ENCODE data around the gene FAM25A.
"Not testable (repeated sequence)": the region's sequence is repeated elsewhere in the genome, so short reads cannot be mapped to it uniquely, and the experiment has no call there.

The FAM25A gene

DNA sequence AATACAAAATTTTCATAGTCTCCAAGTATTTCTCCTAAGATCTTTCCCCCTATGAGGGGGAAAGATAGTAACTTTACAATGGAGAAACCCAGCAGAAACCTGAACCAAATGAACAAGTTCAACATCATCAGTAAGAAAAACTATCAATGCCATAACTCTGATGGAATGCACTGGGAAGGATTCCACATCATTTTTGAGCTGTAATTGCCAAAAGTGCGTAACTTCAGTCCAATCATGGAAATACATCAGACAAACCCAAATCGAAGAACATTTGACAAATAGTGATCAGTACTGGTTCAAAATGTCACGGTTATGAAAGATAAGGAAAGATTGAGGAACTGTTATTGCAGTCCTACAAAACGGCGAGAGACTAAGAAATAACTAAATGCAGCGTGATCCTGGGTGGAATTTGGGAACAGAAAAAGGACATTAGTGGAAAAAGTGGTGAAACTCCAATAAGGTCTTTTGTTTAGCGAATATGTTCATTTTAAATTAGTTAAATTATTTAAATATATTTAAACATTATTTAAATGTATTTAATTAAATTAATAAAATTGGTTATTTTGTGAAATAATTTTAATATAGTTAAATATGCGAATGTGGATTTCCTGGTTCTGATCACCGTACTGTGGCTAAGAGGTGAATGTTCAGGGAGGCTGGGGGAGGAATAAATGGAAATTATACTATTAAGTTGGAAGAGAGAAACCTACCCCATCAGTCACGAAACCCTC lies 4.9 kb upstream of the FAM25A start:
- DNase-seq = not testable (repeated sequence)

DNA sequence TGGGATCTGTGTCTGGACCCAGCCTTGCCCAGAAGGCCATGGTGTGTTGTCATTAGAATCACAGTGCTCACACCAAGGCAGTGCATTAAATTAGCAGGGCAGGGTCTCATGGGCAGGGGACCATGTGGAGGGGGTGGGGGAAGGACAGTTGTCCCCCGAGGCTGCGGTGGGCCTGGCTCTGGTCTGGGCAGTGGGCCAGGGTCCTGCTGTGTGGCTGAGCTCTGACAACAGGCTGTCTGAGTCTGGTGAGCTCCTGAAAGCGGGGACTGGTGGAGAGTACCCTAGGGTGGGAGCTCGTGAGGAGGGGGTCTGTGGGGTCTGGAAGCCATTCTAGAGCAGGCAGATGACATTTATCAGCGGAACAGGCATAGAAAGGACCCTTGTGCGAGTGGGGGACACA lies 2.0 kb upstream of the FAM25A start:
- not testable (repeated sequence) for DNase-seq

DNA sequence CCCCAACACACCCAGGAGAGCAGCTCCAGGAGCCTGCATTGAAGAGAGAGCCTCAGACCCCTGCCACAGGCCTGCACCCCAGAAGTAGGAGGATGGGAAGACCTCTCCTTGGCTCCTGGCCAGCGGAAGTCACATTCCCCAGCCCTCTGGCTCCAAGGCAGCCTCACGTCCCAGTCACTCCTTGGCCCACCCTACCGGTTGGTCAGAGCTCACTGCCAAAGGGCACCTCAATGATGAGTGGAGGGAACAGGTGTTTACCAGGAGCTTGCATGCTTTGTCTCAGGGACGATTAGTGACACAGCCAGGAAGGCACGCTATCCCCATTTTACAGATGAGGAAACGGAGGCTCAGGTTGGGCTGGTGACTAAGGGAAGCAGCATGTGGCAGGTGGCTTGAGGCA lies 1.0 kb upstream of the FAM25A start:
- DNase-seq = not testable (repeated sequence)

DNA sequence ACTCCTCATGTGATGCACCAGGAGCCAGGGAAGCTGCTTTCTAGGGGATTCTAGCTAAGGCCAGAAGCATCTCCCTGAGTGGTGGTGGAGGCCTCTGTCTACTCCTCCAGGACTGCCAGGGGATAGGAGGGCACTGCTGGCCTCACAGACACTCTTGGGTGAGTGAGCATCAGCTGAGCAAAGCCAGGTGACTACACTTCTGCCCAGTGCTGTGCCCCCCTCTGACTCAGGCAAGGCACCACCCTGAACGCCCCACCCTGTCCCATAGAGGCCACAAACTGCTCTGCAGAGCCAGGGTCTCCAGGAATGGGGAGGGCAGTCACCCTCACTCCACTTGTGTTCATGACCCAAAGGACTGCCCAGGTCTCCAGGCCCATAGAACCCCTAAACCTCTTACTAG lies 590 bp upstream of the FAM25A start:
- not testable (repeated sequence) for DNase-seq

DNA sequence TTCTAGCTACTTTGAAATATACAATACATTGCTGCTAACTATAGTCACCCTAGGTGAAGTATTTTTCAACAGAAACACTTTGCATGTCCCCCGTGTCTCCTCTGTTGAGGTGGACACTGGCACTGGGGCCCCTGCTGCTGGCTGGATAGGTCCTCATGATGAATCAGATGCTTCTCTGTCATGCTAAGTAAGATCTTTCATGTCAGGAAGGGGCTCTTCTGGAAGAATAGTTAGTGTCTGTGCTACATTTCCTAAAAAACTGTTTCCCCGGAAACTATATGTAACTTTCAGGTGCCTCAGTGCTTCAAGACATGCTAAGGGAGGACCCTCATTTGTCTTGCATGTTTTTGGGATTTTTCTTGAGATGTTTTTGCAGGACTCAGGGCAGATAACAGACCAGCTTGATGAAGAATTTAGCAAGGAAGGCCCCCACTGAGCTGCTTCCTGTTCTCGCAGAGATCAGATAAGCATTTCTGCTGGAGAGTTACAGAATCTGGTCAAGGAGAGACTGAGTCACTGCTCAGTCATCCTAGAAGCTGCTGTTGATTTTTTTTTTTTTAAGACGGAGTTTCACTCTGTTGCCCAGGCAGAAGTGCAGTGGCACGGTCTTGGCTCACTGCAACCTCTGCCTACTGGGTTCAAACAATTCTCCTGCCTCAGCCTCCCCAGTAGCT lies 5.3 kb downstream of the FAM25A start:
- not testable (repeated sequence) for DNase-seq

DNA sequence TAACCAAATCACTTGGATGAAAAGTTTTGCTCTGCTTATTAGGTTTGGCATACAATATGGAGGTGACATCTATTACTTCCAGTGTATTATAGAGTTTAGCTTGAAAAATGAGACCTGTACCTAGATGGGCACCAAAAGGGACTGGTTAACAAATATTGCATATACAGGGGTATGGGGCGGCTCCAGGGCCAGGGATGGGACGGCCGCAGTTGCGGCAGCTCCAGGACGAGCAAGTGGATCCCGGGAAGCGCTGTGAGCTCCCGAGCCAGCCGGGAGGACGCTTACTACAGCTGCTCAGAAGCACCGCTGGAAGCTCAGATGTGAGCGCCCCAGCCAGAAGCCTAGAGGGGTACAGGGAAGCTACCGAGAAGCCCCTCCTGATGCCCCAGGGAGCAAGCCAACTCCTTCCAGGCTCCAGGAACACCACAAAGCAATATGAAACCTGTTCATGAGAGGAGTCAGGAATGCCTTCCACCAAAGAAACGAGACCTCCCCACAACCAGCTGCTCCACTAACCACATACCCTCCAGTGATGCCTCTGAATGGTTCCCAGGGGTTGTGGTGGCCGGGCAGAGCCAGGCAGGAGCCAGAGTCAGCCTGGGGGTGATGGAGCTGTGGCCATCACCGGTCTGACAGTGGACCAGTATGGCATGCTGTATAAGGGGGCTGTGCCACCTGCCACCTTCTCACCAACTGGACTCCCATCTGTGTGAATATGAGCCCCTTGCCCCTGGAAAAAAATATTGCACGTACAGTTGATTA lies 6.8 kb downstream of the FAM25A start:
- not testable (repeated sequence) for DNase-seq

DNA sequence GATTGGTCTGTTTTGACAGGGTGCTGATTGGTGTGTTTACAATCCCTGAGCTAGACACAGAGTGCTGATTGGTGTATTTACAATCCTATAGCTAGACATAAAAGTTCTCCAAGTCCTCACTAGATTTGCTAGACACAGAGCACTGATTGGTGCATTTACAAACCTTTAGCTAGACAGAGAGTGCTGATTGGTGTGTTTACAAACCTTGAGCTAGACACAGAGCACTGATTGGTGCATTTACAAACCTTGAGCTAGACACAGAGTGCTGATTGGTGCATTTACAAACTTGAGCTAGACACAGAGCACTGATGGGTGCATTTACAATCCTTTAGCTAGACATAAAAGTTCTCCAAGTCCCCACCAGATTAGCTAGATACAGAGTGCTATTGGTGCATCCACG lies 10.3 kb downstream of the FAM25A start:
- DNase-seq = not testable (repeated sequence)

DNA sequence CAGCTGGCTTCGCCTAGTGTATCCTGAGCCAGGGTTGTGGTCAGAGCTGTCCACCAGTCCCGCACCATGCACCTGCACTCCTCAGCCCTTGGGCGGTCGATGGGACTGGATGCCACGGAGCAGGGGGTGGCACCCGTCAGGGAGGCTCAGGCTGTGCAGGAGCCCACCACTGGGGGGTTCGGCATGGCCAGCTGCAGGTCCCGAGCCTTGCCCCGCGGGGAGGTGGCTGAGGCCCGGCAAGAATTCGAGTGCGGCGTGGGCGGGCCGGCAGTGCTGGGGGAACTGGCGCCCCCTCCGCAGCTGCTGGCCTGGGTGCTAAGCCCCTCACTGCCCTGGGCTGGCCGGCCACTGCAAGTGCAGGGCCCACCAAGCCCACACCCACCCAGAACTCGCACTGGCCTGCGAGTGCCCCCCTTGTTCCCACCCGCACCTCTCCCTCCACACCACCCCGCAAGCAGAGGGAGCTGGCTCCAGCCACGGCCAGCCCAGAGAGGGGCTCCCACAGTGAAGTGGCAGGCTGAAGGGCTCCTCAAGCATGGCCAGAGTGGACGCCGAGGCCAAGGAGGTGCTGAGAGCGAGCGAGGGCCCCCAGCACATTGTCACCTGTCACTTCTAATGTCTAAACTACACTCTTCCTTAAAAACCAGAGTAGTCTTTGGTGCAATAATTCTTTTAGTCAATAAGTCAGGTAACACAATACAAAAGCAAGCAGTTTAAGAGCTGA lies 11.0 kb downstream of the FAM25A start:
- no peak for DNase-seq

DNA sequence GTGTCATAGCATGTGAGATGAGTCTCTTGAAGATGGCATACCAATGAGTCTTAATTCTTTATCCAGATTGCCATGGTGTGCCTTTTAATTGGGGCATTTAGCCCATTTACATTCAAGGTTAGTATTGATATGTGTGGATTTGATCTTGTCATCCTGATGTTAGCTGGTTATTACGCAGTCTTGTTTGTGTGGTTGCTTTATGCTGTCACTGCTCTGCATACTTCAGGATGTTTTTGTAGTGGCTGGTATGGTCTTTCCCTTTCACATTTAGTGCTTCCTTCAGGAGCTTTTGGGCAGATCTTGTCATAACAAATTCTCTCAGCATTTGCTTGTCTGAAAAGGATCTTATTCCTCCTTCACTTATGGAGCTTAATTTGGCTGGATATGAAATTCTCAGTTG lies 16.5 kb downstream of the FAM25A start:
- no peak for DNase-seq

DNA sequence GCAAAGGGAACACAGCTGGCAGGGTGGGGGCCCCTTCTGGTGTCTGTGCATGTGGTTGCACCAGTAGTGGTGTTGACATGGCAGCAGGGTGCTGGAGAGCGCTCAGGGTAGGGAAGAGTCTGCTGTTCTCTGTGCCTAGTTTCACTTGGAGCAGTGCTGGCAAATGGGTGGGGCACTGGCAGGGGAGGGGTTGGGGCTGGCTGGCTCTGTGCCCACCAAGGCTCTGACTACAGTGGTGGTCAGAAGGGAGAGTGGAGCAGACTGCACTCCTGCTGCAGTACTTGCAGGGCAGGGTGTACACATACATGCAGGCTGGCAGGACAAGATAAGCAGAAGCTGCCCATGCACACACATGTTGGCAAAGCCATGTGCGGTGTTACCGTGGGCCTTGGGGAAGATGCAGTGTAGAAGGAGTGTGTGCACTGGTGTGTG lies 18.2 kb downstream of the FAM25A start:
- no peak for DNase-seq

DNA sequence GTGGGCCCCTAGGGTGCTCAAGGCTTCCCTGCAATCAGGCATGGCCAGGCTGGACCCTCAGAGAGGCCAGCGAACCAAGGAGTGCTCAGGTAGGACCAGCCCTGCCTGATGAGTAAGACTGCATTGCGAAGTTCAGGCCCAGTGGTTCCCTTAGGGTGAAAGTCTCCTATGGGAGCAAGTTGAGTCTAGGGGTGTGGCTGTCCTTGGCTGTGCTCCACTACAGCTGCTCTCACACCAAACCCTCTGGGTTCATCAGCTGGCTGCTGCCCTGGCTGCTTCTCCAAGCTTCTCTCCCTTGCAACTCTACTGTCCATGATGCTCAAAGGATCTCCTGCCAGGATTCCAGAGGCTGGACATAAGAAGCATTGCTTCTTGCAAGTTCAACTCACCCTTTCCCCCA lies 18.7 kb downstream of the FAM25A start:
- DNase-seq = no peak

DNA sequence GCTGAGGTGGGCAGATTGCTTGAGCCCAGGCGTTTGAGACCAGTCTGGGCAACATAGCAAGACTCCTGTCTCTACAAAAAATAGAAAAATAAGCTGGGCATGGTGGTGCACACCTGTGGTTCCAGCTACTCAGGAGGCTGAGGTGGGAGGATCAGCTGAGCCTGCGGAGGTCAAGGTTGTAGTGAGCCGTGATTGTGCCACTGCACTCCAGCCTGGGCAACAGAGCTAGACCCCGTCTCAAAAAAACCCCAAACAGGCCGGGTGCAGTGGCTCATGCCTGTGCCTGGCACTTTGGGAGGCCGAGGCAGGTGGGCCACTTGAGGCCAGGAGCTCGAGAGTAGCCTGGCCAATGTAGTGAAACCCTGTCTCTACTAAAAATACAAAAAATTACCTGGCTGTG lies 23.5 kb downstream of the FAM25A start:
- not testable (repeated sequence) for DNase-seq

DNA sequence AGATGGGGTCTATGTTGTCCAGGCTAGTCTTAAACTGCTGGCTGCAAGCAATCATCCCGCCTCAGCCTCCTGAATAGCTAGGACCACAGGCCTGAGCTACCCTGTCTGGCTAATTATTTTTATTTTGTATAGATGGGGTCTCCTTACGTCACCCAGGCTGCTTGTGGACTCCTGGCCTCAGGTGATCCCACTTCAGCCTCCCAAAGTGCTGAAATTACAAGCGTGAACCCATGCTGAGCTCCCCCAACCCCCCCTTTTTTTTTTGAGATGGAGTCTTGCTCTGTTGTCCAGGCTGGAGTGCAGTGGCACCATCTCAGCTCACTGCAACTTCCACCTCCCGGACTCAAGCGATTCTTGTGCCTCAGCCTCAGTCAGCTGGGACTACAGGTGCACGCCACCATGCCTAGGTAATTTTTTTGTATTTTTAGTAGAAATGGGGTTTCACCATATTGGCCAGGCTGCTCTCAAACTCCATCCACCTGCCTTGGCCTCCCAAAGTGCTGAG lies 25.4 kb downstream of the FAM25A start:
- no peak for DNase-seq

DNA sequence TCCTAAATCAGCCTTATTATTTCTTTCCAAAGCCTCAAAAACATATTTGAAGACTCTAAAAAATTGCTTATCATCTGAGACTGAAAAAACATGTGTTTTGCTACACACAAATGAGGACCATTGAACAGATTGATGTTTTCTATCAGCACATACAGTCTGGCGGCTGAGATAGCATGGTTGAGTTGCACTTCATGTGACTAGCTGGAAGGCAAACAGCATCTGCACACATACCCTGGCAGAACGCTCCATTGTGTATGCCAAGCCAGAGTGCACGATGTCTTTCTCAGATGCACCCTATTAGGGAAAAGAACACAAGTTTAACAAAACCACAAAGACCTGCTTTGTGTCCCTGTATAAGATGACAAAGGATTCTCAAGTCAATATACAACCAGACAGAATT lies 33.0 kb downstream of the FAM25A start:
- no peak for DNase-seq

DNA sequence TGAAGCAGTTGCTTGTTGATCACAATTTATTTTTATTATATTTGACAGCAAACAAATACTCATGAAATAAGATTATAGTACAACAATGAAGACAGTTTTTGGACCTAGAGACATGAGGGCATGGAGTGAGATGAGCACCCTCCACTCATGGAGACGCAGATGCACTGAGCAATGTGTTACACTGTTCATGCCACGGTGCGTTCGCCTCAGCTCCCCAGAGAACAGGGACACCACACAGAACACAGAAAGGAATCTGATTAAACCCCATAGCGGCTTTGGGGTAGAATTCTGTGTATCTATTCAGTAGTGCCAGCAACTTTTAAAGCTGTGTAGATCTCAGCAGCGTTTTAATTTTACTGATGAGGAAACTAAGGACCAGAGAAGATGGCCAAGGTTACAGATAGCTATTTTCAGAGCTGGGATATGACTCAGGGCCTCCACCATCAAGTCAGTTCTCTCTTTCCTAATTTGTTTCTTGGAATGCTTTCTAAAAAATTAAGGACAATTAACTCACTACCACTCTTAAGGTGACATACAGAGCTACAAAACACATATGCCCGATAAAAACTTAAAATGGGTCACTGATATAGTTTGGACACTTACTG lies 33.6 kb downstream of the FAM25A start:
- DNase-seq = no peak

DNA sequence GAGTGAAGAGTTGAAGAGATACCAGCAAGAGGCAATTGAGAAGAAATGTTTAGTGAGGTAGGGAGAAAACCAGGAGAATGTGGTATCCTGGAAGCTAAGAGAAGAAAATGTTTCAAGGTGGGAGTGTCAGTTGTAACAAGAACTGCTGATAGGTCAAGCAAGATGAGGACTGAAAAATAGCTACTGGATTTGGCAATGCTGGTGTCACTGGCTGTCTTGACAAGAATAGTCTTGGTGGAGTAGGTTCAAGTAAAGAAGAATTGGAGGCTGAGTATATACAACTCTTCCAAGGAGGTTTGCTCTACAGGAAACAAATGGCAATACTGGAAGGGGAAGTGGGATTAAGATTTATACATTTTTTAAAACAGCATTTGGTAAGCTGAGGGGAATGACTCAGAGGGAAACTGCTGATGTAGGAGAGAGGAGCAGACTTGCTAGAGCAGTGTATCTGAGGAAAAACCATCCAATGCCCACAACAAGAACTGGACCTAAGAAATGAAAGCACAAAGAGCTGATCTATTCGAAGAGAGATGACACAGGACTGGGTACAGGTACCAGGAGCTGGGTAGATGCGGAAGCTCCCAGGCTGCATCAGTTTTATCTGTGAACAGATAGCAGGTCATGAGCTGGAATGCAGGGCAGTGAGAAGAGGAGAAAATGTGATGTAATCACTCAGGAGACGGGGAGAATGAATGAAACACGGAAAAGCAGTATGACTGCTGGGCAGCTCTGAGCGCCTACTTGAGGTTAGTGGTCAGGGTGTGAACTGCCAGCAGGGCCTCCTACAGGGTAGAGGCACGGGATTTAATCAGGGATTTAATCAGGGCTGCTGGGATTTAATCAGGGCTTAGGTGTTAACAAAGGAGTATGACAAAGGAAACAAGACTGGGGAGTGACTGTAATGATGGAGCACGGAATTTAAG lies 34.5 kb downstream of the FAM25A start:
- no peak for DNase-seq

DNA sequence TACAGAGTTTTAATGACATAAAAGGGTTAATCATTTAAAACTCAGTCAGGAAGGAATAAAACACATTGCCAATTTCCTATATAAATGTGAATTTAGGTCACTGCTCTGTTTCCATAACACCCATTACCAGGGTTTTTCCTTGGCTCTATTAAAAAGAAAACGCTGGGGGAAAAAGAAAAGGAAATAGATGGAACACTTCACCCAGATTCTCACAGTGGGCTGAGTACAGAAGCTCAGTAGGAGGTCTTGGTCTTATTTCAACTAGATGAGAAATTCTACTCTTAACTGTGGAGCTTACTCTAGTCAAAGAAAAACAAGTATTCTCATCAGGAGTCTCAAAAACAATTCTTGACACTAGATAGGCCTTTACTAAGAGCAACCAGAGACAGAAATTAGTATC lies 38.1 kb downstream of the FAM25A start:
- no peak for DNase-seq

DNA sequence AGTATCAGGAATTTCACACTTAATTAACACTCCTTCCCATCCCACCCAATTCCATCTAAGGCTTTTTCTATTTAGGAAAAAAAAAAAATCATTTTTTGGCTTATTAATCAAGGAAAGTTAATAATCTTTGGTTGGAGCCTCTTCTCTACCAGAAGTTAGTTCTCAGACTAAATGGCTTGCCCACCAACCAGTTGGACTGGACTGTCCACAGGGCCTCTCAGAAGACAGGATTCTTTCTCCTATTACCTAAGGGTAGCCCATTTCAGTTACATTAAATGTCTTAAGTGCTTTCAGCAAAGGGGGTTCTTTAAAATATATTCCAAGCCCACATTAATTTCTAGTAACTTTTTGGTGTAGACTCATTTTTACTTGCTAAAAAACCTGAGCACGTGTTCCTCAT lies 39.3 kb downstream of the FAM25A start:
- no peak for DNase-seq

DNA sequence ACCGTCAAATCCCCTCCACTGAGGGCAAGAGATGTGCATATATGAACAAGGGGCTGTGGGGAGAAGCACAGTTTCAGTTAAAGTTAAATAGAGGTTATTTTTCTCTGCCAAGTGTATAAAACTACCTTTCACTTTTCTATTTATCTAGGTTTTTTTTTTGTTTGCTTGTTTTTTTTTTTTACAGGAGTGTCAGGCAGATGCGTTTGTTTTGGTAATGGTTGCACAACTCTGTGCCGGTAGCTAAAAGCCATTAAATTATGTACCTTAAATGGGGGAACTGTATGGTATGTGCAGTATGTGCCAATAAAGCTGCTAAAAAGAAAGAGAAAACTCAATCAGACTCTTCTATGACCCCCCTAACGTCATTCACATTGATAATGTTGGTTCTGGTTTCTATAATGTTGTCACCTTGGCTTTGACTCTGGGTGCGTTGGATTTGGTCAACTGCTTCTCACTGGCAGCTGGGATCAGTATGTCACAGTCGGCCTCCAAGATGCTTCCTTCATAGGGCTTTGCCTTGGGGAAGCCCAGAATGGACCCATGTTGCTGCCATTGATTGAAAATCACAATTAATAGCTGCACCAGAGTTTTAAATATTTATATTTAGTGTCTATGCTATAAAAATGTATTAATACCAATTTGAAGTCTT lies 40.3 kb downstream of the FAM25A start:
- DNase-seq = no peak

DNA sequence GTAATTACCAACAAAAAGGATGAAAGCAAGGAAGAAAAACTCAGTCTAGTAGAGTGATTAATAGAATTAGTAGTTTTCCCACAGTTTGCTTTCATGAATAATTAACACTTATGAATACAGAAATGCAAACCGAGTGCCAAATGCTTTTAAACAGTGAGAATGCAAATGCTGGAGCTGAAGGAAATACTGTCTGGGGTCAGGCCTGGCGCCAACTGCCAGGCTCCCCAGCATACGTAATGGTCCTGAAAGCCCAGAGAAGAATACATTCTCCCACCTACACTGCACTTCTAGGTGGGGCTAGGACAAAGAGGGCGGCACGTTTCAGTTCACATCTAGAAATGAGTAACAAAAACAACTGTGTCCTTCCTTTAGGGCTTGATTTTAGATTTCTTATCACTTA lies 44.6 kb downstream of the FAM25A start:
- no peak for DNase-seq

DNA sequence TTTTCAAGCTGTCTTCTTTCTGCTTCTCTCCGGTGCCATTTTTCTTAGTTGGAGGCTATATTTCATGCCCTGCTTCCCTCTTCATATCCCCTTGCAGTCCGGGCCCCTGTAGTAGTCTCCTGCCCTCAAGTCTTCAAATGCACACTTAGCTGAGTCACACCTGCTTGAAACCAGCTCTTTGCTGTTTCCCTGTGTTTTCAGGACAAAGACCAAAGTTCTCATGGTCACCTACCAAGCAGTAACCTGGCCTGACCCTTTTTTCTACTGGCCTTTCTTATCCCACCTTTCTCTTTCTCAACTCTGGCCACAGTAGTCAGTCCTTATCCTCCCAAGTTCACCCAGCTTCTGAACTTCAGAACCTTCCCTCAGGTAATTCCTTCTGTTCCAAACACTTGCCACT lies 46.1 kb downstream of the FAM25A start:
- no peak for DNase-seq

Measured in RPMI8226 (cell line).